A549 treated with RU486 at 1 μM for 4 hours (cell line): ENCODE data around the gene SKAP2. TPM values are rescaled to one million over a fixed set of nuclear protein-coding genes. Genes with fewer than 3 reads are reported as not detected.

Experiments
- total RNA-seq: library from RNA; stranded (reverse); fragments of 200-300 nt; extraction: Qiagen RNA extraction; gene quantifications from 5 replicates; pipeline ENCODE4 v1.2.3, GENCODE V29; 2022; ENCODE audit warnings: low read depth

The SKAP2 gene, protein sequence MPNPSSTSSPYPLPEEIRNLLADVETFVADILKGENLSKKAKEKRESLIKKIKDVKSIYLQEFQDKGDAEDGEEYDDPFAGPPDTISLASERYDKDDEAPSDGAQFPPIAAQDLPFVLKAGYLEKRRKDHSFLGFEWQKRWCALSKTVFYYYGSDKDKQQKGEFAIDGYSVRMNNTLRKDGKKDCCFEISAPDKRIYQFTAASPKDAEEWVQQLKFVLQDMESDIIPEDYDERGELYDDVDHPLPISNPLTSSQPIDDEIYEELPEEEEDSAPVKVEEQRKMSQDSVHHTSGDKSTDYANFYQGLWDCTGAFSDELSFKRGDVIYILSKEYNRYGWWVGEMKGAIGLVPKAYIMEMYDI
- 15.5 to 22.0 TPM (median 19.0 TPM) in 5 replicates for total RNA-seq

DNA sequence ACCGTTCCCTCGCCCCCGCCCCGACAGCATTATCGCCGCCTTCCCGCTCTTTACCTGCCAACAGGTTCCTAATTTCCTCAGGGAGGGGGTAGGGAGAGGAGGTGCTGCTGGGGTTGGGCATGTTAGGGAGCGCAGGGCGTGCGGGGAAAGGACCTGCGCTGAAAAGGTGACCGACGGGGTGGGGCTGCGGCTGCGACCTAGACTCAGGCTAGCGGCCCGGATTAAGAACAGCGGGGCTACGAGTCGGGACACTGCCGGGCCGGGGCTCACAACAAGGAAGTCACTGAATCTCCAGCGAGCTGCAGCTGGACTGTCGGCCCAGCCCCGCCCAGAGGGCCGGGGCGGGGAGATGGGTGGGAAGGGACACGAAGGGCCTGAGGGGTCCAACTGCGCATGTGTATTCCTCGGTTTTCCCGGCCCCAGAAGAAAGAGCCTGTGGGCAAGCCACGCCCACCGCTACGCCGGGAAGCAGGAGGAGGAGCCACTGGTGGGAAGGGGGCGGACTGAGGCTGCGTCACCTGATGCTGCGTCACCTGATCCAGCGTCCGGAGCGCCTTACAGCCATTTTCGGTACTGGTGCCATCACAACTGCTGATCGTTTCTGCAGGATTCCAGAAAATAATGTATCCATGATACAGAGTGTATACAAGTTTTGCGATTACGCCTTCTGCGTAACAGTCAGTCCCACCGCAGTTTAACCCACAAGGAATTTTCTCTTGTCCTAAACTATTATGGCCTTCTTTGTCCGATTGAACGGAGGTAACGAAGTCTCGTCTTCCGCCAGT is at the start of gene SKAP2:
Gene SKAP2, minus strand, starts transcription at position 282 of the 785 bp plus-strand sequence. Its CDS starts 161 bp downstream, at position 121.

Other genes with a start within 250 kb of the SKAP2 start
- 2.2 to 4.1 TPM (median 3.5 TPM) in 5 replicates for gene HOXA1, start 231.4 kb upstream of the SKAP2 start, total RNA-seq
- 0.77 to 1.4 TPM (median 0.98 TPM) in 5 replicates for gene HOXA2, start 238.1 kb upstream of the SKAP2 start, total RNA-seq